ENCODE measurements around the gene NHEJ1.

- TF ChIP-seq TAF1 (IDR thresholded peaks at IDR 0.05; ENCODE audit: borderline replicate concordance, insufficient read depth, low read length) (no peak), POLR2AphosphoS5 (IDR thresholded peaks at IDR 0.05; ENCODE audit: low read depth, low read length) (no peak), REST (IDR thresholded peaks at IDR 0.05; ENCODE audit: insufficient read depth in 1 of 2, low read depth in 2 of 2, low read length in 2 of 2) (no peak), FOXP2 (optimal IDR thresholded peaks at IDR 0.05; ENCODE audit: borderline replicate concordance, extremely low read depth, extremely low read length, insufficient read depth) (no peak), SIN3A (IDR thresholded peaks at IDR 0.05; ENCODE audit: borderline replicate concordance, insufficient read depth, low read length) (no peak)
Observed at GRCh38 chr2:219106251-219106650, 54.4 kb downstream of the NHEJ1 start.
